Measurements from ENCODE around the gene PRPF40A. TPM values are rescaled to one million over a fixed set of nuclear protein-coding genes. Genes with fewer than 3 reads are reported as not detected.

Gene PRPF40A
- total RNA-seq, 1 donor from 2014 or later, result 74.6 TPM

GRCh38 chr2:152602750-152603149 lies 114.5 kb downstream of the PRPF40A start:
- intact Hi-C loops (cut with DNase I), result no loop called here
- Histone ChIP-seq H3K36me3 (no peaks in the 10 kb centered on the region), H3K4me1 (no peaks in the 10 kb centered on the region)

More at GRCh38 chr2:152602750-152603149, 114.5 kb downstream of the PRPF40A start:
- Histone ChIP-seq H3K4me3 (no peak overlapping the region), H3K9me3 (no peaks in the 10 kb centered on the region), H3K27ac (no peak overlapping the region), H3K27me3 (no peaks in the 10 kb centered on the region)
- DNase-seq (ENCODE audit: extremely low spot score in 2 of 2), result no peak
- TF ChIP-seq CTCF (IDR thresholded peaks at IDR 0.05) (no peak), POLR2AphosphoS5 (IDR thresholded peaks at IDR 0.05; ENCODE audit: insufficient read depth in 1 of 2, low read depth in 1 of 2) (no peak), POLR2A (IDR thresholded peaks at IDR 0.05) (no peak)

Other genes with a start within 250 kb of the PRPF40A start
- gene ARL6IP6, start 1.2 kb upstream of the PRPF40A start, total RNA-seq, result 15.2 TPM